ENCODE measurements around the gene TRIM42.

DNA sequence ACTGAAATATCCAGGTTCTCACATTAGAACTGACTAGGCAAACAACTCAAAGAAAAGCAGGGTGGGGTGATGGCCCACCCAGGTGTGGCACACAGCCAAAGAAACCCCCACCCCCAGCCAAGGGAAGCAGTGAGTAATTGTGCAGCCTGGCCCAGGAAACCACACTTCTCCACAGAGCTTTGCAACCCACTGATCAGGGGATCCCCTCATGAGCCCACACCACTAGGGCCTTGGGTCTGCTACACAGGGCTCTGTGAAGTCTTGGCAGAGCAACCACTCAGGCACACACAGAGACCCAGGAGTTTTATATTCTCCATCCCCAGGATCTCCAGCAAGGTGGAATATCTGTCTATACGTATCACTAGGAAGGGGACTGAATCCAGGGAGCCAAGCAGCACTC is 22.2 kb upstream of the TRIM42 start:
- TF ChIP-seq POLR2A (IDR thresholded peaks at IDR 0.05): no peak
- TF ChIP-seq, protein P1, sequence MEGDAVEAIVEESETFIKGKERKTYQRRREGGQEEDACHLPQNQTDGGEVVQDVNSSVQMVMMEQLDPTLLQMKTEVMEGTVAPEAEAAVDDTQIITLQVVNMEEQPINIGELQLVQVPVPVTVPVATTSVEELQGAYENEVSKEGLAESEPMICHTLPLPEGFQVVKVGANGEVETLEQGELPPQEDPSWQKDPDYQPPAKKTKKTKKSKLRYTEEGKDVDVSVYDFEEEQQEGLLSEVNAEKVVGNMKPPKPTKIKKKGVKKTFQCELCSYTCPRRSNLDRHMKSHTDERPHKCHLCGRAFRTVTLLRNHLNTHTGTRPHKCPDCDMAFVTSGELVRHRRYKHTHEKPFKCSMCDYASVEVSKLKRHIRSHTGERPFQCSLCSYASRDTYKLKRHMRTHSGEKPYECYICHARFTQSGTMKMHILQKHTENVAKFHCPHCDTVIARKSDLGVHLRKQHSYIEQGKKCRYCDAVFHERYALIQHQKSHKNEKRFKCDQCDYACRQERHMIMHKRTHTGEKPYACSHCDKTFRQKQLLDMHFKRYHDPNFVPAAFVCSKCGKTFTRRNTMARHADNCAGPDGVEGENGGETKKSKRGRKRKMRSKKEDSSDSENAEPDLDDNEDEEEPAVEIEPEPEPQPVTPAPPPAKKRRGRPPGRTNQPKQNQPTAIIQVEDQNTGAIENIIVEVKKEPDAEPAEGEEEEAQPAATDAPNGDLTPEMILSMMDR (IDR thresholded peaks at IDR 0.05): no peak
